ENCODE measurements around the gene KLHL5.
A peak's percentile ranks its signal among the peaks of the same experiment; 100 is the strongest.
"Not testable (repeated sequence)": the region's sequence is repeated elsewhere in the genome, so short reads cannot be mapped to it uniquely, and the experiment has no call there.

Gene KLHL5

DNA sequence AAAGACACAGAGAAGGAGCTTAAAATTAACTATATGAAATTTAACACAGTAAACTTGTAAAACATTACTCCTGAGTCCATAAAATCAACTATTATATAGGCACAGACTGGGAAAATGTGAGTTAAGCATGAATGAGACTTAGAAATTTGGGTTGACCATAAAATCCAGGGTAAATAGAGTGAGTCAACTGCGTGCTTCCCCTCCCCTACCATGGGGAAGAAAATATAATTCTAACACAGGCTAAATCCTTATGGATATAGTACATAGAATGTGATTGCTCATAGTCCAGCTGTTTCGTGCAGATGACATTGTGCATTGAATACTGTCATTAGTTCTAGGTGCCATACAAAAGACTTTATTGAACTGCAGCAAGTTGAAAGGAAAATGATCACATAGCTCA is 42.2 kb downstream of the KLHL5 start:
- no peak for DNase-seq

DNA sequence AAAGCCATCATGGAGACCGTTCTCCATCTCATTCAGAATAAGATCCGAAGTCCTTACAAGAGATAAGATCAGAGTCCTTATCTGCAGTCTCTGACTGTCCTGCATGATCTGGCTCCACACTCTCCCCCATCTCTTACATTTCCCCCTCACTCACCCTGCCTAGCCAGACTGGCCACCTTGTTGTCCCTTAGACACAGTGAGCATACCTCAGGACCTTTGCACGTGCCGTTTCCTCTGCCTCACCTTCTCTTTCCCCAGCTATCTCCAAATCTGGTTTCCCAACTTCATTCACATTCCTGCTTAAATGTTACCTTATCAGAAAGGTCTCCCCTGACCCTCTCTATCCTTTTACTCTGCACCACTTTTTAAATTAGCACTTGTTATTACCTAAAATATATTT is 44.0 kb downstream of the KLHL5 start:
- no peak for DNase-seq

DNA sequence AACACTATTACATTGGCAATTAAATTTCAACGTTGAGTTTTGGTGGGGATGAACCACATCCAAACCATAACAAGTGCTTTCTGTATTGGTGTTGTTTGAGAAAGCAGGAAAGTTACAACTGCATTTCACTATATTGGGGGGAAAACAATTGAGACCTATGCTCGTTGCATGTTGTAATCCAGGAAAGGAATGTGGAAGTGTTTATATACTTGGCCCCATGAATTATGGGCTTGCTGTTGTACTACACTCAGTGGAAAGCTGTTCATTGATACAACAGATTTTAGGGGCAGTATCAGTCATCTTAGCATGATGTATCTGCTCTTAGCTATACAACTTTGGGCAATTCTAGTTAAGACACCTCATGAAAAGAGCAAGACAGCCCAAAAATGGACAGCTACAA is 52.4 kb downstream of the KLHL5 start:
- no peak for DNase-seq

DNA sequence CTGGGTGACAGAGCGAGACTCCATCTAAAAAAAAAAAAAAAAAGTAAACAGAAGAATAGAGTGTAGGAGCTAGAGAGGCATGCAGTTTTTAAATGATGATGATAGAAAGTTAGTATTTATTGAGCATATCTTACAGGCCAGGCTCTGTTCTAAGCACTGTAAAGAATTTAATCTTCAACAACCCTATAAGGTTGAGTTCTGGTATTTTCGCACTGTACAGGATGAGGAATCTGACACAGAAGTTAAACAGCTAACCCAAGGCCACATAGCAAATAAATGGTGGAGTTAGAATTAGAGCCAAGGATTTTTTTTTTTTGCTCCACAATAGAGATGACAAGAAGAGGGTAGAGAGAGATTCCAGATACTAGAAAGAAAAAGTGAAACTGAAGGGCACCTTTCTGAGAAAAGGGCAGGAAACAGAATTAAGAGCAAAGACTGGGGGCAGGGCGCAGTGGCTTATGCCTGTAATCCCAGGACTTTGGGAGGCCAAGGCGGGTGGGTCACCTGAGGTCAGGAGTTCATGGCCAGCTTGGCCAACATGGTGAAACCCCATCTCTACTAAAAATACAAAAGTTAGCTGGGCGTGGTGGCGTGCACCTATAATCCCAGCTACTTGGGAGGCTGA is 56.1 kb downstream of the KLHL5 start:
- peak; percentile 23 for DNase-seq

DNA sequence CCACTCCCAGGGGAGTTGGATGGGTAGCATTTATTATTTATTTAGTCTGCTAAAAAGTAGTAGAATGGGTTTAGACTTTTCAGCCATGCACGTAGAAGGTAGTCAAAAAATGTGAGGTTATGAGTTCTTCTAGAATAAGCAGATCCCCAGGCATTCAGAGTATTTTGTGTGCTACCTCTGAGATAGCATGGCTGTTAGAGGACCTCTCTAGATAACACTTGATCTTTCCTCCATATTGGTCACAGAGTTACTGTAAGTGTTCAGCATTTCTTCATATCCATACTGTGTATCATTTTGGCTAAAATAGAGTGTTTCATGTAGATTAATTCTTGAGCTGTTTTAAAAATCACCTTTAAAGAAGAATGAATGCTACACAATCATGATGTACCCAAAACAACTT is 58.4 kb downstream of the KLHL5 start:
- no peak for DNase-seq

DNA sequence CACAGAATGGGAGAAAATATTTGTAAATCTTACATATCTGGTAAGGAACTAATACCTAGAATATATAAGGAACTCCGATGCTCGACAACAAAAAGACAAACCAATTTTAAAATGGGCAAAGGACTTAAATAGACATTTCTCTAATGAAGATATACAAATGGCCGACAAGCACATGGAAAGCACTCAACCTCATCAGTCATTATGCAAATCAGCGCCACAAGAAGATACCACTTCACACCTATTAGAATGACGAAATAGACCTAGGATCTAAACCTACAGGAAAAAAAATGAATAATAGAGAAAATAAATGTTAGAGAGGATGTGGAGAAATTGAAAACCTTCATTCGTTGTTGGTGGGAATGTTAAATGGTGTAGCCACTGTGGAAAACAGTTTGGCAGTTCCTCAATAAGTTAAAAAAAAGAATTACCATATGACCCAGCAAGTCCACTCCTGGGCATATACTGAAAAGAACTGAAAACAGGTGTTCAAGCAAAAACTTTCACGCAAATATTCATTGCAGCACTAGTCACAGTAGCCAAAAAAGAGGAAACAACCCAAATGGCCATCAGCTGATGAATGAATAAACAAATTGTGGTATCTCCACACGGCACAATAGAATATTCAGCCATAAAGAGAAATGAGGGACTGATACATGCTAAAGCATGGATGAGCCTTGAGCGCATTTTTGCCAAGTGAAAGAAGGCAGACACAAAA is 63.0 kb downstream of the KLHL5 start:
- DNase-seq = no peak

DNA sequence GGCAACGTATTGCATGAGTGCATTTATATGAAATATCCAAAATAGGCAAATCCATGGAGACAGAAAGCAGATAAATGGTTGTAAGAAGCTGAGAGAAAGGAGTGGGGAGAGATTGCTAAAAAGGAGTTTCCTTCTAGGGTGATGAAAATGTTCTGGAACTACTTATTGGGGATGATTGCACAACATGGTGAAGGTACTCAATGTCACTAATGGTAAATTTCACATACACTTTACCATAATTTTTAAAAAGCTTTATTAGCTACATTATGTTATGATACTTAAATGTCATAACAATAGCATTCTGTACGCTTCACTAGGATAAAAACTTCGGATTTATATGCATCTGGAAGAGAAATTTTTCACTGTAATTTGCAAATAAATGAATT is 63.6 kb downstream of the KLHL5 start:
- no peak for DNase-seq

DNA sequence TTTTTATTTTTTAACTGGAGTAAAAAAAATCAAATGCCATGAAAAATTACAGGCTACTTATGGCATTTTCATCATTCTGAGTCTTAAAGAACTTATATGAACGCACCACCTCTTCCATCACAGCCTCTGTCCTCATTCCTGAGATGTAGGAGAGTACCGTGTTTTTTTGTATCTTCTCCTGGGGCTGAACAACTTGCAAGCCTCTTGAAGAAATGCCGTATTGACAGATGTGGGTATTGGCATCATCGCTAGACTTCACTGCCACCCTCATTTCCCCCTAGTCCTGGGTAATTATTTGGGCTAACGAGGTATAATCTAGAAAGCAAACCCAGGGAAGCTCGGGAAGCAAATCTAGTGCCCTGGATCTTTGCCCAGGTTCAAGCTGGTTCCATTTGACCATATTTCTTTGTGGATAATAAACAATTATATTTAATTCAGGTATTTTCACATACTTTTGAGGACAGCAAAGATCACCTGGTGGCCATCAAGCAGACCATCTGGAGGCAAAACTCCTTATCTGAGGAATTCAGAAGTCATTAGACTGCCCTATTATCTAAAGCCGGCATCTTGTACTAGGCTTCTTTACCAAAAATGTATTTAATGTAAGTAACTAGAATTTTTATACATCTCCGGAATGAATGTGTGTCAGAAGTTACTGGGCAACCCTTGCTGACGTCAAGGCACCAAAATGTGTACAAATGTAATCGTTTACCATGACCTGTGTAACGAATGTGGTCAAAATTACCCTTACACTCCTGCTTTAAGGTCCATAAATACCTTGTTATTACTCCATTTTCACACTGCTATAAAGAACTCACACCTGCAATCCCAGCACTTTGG is 64.4 kb downstream of the KLHL5 start:
- DNase-seq = no peak

DNA sequence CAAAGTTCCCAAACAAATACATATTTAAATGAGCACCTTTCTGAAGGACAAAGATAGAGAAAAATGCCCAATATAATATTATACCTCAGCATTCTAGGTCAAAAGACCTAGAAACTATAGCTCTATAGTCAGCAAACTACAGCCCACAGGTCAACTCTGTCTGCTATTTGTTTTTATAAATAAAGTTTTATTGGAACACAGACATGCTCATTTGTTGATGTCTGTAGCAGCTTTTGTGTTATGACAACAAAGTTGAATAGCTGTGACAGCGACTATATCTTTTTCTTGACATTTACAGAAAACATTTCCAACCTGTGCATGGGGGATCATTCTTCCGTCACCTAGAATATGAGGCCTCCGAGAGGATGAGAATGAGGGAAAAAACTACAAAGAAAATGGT is 71.6 kb downstream of the KLHL5 start:
- no peak for DNase-seq

DNA sequence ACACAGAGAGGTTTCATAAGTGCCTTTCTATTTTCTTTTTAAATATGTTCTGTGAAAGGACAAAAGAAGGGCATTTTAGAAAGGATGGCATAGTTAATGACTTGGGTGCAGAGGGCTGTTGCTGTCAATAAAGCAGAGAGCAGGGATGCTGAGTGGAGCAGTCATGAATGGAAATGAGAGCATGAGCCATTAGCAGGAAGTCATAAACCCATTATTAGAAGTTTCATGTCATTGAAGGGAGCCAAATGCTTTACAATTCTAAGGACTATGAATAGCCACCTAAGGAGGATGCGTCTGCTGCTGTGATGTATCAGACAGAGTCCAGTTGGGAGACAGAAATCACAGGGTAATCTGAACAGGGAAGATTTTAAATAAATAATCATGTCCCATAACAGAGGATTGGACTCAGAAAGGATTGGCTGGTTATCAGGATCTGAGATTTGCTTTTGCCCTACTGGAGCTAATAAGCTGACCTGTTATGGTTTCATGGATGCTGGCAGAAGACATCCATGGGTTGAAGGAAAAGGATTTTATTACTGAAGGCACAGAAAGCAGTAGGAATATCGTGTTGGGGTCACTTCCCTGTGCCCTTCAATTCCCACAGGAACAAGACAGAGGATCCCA is 72.8 kb downstream of the KLHL5 start:
- DNase-seq = no peak

DNA sequence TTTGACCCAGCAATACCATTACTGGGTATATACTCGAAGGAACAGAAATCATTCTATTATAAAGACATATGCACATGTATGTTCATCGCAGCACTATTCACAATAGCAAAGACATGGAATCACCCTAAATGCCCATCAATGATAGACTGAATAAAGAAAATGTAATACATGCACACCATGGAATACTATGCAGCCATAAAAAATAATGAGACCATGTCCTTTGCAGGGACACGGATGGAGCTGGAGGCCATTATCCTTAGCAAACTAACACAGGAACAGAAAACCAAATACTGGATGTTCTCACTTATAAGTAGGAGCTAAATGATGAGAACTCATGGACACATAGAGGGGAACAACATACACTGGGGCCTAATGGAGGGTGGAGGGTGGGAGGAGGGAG is 76.2 kb downstream of the KLHL5 start:
- not testable (repeated sequence) for DNase-seq

DNA sequence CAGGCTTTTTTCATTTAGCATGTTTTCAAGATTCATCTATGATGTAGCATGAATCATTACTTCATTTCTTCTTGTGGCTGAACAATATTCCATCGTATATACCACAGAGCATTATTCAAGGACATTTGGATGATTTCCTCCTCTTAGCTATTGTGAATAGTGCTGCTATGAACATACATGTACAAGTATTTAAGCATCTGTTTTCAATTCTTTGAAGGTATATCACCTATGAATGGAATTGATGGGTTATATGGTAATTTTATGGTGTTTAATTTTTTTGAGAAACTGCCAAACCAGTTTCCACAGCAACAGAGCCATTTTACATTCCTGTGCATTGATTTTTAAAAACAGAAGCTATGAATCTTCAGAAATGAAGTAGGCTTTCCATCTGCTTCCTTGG is 84.2 kb downstream of the KLHL5 start:
- DNase-seq = no peak

DNA sequence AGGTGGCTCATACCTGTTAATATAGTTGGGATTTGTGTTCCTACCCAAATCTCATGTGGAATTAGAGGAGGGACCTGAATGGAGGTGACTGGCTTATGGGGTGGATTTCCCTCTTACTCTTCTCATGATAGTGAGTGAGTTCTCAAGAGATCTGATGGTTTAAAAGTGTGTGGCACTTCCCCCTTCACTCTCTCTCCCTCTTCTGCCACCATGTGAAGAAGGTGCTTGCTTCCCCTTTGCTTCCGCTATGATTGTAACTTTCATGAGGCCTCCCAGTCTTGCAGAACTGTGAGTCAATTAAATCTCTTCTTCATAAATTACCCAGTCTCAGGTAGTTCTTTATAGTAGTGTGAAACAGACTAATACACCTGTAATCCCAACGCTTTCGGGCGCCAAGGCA is 92.0 kb downstream of the KLHL5 start:
- DNase-seq = no peak

DNA sequence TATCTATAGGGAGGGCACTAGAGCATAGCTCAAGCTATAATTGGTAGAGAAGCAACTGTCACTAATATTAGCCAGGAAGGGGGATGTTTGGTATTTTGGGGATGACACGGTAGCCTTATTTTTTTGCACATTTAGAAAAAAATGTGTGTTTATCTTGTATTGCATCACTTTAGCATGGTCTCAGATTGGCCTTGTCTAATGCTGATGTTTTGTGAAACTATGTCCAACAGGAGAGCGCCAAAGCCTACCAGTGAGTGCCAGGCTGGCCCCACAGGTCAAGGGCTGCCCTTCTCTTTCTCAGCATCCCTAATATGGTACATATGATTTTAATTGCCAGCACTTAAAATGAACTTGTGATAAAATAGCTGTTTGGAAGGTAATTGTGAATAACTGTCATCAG is 95.5 kb downstream of the KLHL5 start:
- DNase-seq = no peak

DNA sequence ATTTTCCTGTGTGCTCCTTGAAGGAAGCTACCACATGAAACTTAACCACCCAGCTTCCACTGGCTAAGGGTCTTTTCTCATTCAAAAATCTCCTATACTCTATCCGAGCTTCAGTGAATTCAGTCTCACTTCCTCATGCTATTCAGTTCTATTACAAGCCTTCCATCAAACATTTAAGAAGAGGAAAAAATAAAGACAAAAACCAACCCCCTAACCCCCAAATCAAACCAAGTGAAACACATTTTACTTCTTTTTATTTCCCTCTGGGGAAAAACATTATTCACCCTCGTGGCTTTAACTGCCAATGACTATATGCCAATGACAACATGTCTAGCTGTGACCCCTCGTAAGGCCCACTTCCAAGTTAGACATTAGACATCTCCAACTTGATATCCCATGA is 104.1 kb downstream of the KLHL5 start:
- no peak for DNase-seq

DNA sequence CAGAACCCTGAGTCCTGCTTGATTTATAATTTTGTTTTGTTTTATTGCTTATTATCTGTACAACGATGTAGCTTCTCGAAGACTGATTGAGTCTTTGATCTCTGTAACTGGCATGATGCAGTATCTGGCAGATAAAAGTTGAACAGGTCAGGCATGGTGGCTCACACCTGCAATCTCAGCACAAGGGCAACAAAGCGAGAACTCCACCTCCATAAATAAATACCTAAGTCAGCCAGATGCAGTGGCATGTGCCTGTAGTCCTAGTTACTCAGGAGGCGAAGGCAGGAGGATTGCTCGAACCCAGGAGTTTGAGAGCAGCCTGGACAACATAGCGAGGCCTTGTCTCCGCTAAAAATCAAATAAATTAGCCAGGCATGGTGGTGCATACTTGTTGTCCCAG is 104.6 kb downstream of the KLHL5 start:
- DNase-seq = no peak

DNA sequence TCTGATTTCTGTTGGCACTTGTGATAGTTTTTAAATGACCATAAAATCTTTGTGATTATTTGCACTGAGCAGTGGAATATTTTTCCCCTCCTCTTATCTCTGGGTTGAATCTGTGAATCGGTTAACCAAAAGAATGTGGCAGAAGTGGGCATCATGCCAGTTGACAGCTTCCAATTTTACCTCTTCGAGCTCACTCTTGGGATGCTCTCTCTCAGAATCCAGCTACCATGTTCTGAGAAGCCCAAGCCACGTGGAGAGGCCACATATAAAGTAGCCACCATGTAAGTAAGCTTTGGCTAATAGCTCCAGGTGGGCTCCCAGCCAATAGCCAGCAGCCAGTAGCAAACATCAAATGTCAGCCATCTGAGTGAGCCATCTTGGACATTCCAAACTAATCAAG is 107.4 kb downstream of the KLHL5 start:
- no peak for DNase-seq

DNA sequence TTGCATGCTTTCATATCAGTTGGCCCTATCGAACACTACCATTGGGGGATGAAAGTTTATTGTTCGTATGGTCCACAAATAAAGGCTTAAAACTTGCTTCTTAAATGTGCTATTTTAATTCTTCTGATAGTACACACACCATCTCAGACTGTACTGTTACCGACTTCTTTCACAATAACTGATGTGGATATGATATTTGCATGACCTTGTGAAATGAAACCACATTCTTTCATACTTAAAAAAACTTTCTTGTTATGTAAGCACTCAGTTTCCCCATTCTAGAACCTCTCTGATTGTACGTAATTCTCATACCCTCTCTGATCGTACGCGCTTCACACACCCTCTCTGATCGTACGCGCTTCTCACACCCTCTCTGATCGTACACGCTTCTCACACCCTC is 108.3 kb downstream of the KLHL5 start:
- no peak for DNase-seq
